ENCODE data around the gene ROBO1.

ROBO1 gene

GRCh38 chr3:79551321-79551892, 216.4 kb downstream of the ROBO1 start:
- H3K4me1 ChIP-seq (ENCODE audit: insufficient read depth, low read length), result no peaks in the 10 kb centered on the region
- no peak overlapping the region for H2AFZ ChIP-seq (ENCODE audit: low read depth, low read length)
- H3K4me3 ChIP-seq (ENCODE audit: low read depth in 1 of 2, low read length in 2 of 2), result no peak overlapping the region
- no peak overlapping the region for H3K9ac ChIP-seq (ENCODE audit: low read depth, low read length)
- TF ChIP-seq EZH2 (IDR thresholded peaks at IDR 0.05; ENCODE audit: borderline replicate concordance, low read depth, low read length, severe bottlenecking) (no peak), CTCF (IDR thresholded peaks at IDR 0.05; ENCODE audit: borderline replicate concordance, extremely low read depth, low read length, poor library complexity, severe bottlenecking) (no peak)
- H3K36me3 ChIP-seq (ENCODE audit: insufficient read depth, low read length), result no peaks in the 10 kb centered on the region
- H3K9me3 ChIP-seq (ENCODE audit: insufficient read depth, low read length, severe bottlenecking), result no peaks in the 10 kb centered on the region
- ATAC-seq (ENCODE audit: insufficient read depth, low read depth) (no peak), DNase-seq (no peak)
- no peak overlapping the region for H3K27ac ChIP-seq (ENCODE audit: low read length)
- H3K79me2 ChIP-seq (ENCODE audit: insufficient read depth, low read length), result no peaks in the 10 kb centered on the region
- H3K4me2 ChIP-seq (ENCODE audit: insufficient read depth, low read length), result no peak overlapping the region
- no peaks in the 10 kb centered on the region for H3K27me3 ChIP-seq (ENCODE audit: insufficient read depth, low read length, poor library complexity)
- no peaks in the 10 kb centered on the region for H4K20me1 ChIP-seq (ENCODE audit: insufficient read depth, low read length)

GRCh38 chr3:79543218-79543982, 224.4 kb downstream of the ROBO1 start:
- Histone ChIP-seq H3K9ac (ENCODE audit: low read depth, low read length) (no peak overlapping the region), H3K27ac (ENCODE audit: low read length) (no peak overlapping the region), H3K4me3 (ENCODE audit: low read depth in 1 of 2, low read length in 2 of 2) (no peak overlapping the region), H3K27me3 (ENCODE audit: insufficient read depth, low read length, poor library complexity) (no peaks in the 10 kb centered on the region), H3K79me2 (ENCODE audit: insufficient read depth, low read length) (no peaks in the 10 kb centered on the region), H3K9me3 (ENCODE audit: insufficient read depth, low read length, severe bottlenecking) (no peaks in the 10 kb centered on the region), H2AFZ (ENCODE audit: low read depth, low read length) (no peak overlapping the region), H4K20me1 (ENCODE audit: insufficient read depth, low read length) (no peaks in the 10 kb centered on the region), H3K36me3 (ENCODE audit: insufficient read depth, low read length) (no peaks in the 10 kb centered on the region), H3K4me2 (ENCODE audit: insufficient read depth, low read length) (no peak overlapping the region), H3K4me1 (ENCODE audit: insufficient read depth, low read length) (no peaks in the 10 kb centered on the region)
- DNase-seq (no peak), ATAC-seq (ENCODE audit: insufficient read depth, low read depth) (no peak)
- TF ChIP-seq EZH2 (IDR thresholded peaks at IDR 0.05; ENCODE audit: borderline replicate concordance, low read depth, low read length, severe bottlenecking) (no peak), CTCF (IDR thresholded peaks at IDR 0.05; ENCODE audit: borderline replicate concordance, extremely low read depth, low read length, poor library complexity, severe bottlenecking) (no peak)

GRCh38 chr3:79534727-79535126, 233.1 kb downstream of the ROBO1 start:
- TF ChIP-seq EZH2 (IDR thresholded peaks at IDR 0.05; ENCODE audit: borderline replicate concordance, low read depth, low read length, severe bottlenecking) (no peak), CTCF (IDR thresholded peaks at IDR 0.05; ENCODE audit: borderline replicate concordance, extremely low read depth, low read length, poor library complexity, severe bottlenecking) (no peak)
- Histone ChIP-seq H3K4me3 (ENCODE audit: low read depth in 1 of 2, low read length in 2 of 2) (no peak overlapping the region), H2AFZ (ENCODE audit: low read depth, low read length) (no peak overlapping the region), H3K9ac (ENCODE audit: low read depth, low read length) (no peak overlapping the region), H3K36me3 (ENCODE audit: insufficient read depth, low read length) (no peaks in the 10 kb centered on the region), H4K20me1 (ENCODE audit: insufficient read depth, low read length) (no peaks in the 10 kb centered on the region), H3K27me3 (ENCODE audit: insufficient read depth, low read length, poor library complexity) (no peaks in the 10 kb centered on the region), H3K9me3 (ENCODE audit: insufficient read depth, low read length, severe bottlenecking) (no peaks in the 10 kb centered on the region), H3K4me1 (ENCODE audit: insufficient read depth, low read length) (no peaks in the 10 kb centered on the region), H3K4me2 (ENCODE audit: insufficient read depth, low read length) (no peak overlapping the region), H3K27ac (ENCODE audit: low read length) (no peak overlapping the region), H3K79me2 (ENCODE audit: insufficient read depth, low read length) (no peaks in the 10 kb centered on the region)
- no peak for ATAC-seq (ENCODE audit: insufficient read depth, low read depth)
- DNase-seq, result no peak
